ENCODE data around the gene RRM2.

The RRM2 gene

DNA sequence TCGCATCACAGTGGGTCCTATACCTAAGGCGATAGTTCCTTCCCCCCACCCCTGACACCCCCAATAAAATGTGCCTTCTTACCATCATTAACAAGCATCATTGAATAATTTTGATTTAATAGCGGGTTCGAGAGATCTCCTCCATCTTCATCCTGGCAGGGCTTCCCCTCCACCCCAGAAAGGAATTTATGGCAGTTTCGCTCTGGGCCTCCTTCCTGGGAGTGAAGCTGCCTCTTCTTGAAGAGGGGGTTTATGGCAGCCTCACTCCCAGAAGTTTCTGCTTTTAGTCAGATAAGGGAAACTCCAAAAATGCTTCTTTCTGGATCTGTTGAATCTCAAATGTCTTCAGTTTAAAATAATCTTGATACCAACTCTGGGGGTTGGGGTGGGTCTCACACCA, 45.7 kb downstream of the RRM2 start:
- ChIA-PET POLR2A (no interaction called here), CTCF (interaction anchor here (0.7 kb wide), 1 partner anchor 35 kb away, joined by 4 read pairs; no protein-coding TSS in a partner anchor)
- no peak for DNase-seq (ENCODE audit: extremely low spot score)
- no peak for TF ChIP-seq SP1 (IDR thresholded peaks at IDR 0.05)
- no peak for TF ChIP-seq ARNT (IDR thresholded peaks at IDR 0.05)
- no peak for TF ChIP-seq TARDBP (IDR thresholded peaks at IDR 0.05)
- TF ChIP-seq ZNF384 (IDR thresholded peaks at IDR 0.05): no peak
- TF ChIP-seq FOXA1 (IDR thresholded peaks at IDR 0.05): no peak
- no peak for TF ChIP-seq HDGF (IDR thresholded peaks at IDR 0.05; ENCODE audit: borderline replicate concordance)
- TF ChIP-seq FOXM1 (IDR thresholded peaks at IDR 0.05; ENCODE audit: borderline replicate concordance): no peak
- TF ChIP-seq L3MBTL2 (conservative IDR thresholded peaks at IDR 0.05): no peak
- TF ChIP-seq NFRKB (IDR thresholded peaks at IDR 0.05): no peak

- no peak for TF ChIP-seq ARNT (IDR thresholded peaks at IDR 0.05)
- no peak for TF ChIP-seq FOXA1 (IDR thresholded peaks at IDR 0.05)
- no peak for TF ChIP-seq HDGF (IDR thresholded peaks at IDR 0.05; ENCODE audit: borderline replicate concordance)
- TF ChIP-seq L3MBTL2 (conservative IDR thresholded peaks at IDR 0.05): no peak
- TF ChIP-seq SP1 (IDR thresholded peaks at IDR 0.05): no peak
- no peak for TF ChIP-seq BHLHE40 (IDR thresholded peaks at IDR 0.05; ENCODE audit: borderline replicate concordance)
- no peak for TF ChIP-seq TARDBP (IDR thresholded peaks at IDR 0.05)
- no peak for TF ChIP-seq LEF1 (IDR thresholded peaks at IDR 0.05; ENCODE audit: borderline replicate concordance)
- TF ChIP-seq ELF4 (IDR thresholded peaks at IDR 0.05): no peak
- TF ChIP-seq PKNOX1 (IDR thresholded peaks at IDR 0.05): no peak
- no peak for TF ChIP-seq FOXK2 (IDR thresholded peaks at IDR 0.05)
- TF ChIP-seq CTBP1 (IDR thresholded peaks at IDR 0.05; ENCODE audit: borderline replicate concordance): no peak
- no peak for TF ChIP-seq ZNF384 (IDR thresholded peaks at IDR 0.05)
- no peak for TF ChIP-seq FOXM1 (IDR thresholded peaks at IDR 0.05; ENCODE audit: borderline replicate concordance)
- no peak for TF ChIP-seq NFRKB (IDR thresholded peaks at IDR 0.05)
- TF ChIP-seq SUZ12 (IDR thresholded peaks at IDR 0.05): no peak
- ChIA-PET POLR2A (no interaction called here), CTCF (interaction anchor here (0.7 kb wide), 1 partner anchor 34 kb away, joined by 4 read pairs; no protein-coding TSS in a partner anchor)
- DNase-seq (ENCODE audit: extremely low spot score): no peak
Measured at GRCh38 chr2:10169053-10169578, 46.6 kb downstream of the RRM2 start.

GRCh38 chr2:10169581-10169980, 47.0 kb downstream of the RRM2 start:
- no peak for DNase-seq (ENCODE audit: extremely low spot score)
- CTCF ChIA-PET: no interaction called here
- TF ChIP-seq FOXK2 (IDR thresholded peaks at IDR 0.05): no peak
- no peak for TF ChIP-seq HDGF (IDR thresholded peaks at IDR 0.05; ENCODE audit: borderline replicate concordance)
- TF ChIP-seq PKNOX1 (IDR thresholded peaks at IDR 0.05): no peak
- TF ChIP-seq FOXA1 (IDR thresholded peaks at IDR 0.05): no peak
- no peak for TF ChIP-seq CTBP1 (IDR thresholded peaks at IDR 0.05; ENCODE audit: borderline replicate concordance)
- POLR2A ChIA-PET: no interaction called here

- no peak for DNase-seq (ENCODE audit: extremely low spot score)
- TF ChIP-seq SUZ12 (IDR thresholded peaks at IDR 0.05) (no peak), NFRKB (IDR thresholded peaks at IDR 0.05) (no peak), FOXA1 (IDR thresholded peaks at IDR 0.05) (no peak), FOXK2 (IDR thresholded peaks at IDR 0.05) (no peak), LEF1 (IDR thresholded peaks at IDR 0.05; ENCODE audit: borderline replicate concordance) (no peak), SP1 (IDR thresholded peaks at IDR 0.05) (no peak), ARNT (IDR thresholded peaks at IDR 0.05) (no peak), TARDBP (IDR thresholded peaks at IDR 0.05) (no peak), FOXM1 (IDR thresholded peaks at IDR 0.05; ENCODE audit: borderline replicate concordance) (no peak), BHLHE40 (IDR thresholded peaks at IDR 0.05; ENCODE audit: borderline replicate concordance) (no peak), L3MBTL2 (conservative IDR thresholded peaks at IDR 0.05) (no peak), CTBP1 (IDR thresholded peaks at IDR 0.05; ENCODE audit: borderline replicate concordance) (no peak), ZNF384 (IDR thresholded peaks at IDR 0.05) (no peak), HDGF (IDR thresholded peaks at IDR 0.05; ENCODE audit: borderline replicate concordance) (no peak), PKNOX1 (IDR thresholded peaks at IDR 0.05) (no peak)
- ChIA-PET POLR2A (no interaction called here), CTCF (no interaction called here)
Measured at GRCh38 chr2:10170256-10170655, 47.7 kb downstream of the RRM2 start.

GRCh38 chr2:10171006-10171800, 48.7 kb downstream of the RRM2 start:
- ChIA-PET POLR2A (no interaction called here), CTCF (no interaction called here)
- no peak for TF ChIP-seq BHLHE40 (IDR thresholded peaks at IDR 0.05; ENCODE audit: borderline replicate concordance)
- TF ChIP-seq ARNT (IDR thresholded peaks at IDR 0.05): no peak
- no peak for TF ChIP-seq FOXA1 (IDR thresholded peaks at IDR 0.05)
- no peak for TF ChIP-seq SP1 (IDR thresholded peaks at IDR 0.05)
- no peak for TF ChIP-seq LEF1 (IDR thresholded peaks at IDR 0.05; ENCODE audit: borderline replicate concordance)
- no peak for TF ChIP-seq ELF4 (IDR thresholded peaks at IDR 0.05)
- TF ChIP-seq NFRKB (IDR thresholded peaks at IDR 0.05): no peak
- no peak for TF ChIP-seq L3MBTL2 (conservative IDR thresholded peaks at IDR 0.05)
- no peak for TF ChIP-seq FOXM1 (IDR thresholded peaks at IDR 0.05; ENCODE audit: borderline replicate concordance)
- no peak for DNase-seq (ENCODE audit: extremely low spot score)

Measured in HEK293T (cell line).